NK-92 (cell line): ENCODE results near the gene HS6ST3.

Experiments used
- DNase-seq: peaks from one replicate; lab custom pipeline; 2025; ENCODE audit not compliant: unreplicated experiment; lab: John Stamatoyannopoulos, UW

The HS6ST3 gene

DNA sequence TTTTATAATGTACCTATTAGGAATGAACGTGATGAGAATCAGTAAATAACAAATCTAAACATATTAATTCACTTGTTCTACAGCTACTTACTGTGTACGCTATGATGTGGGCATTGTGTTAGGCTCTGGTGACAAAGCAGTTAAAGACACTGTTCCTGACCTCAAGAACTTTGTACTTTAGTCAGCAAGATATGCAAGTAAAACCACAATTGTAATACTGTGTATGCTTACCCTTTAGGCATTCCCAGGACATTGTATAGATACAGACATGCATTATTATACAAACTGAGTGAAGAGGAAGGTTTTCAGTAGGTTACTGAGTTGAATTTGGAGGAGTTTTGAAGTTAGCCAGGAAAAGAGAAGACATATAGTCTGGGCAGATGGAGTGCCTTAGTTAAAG lies 435.8 kb downstream of the HS6ST3 start:
- no peak for DNase-seq

DNA sequence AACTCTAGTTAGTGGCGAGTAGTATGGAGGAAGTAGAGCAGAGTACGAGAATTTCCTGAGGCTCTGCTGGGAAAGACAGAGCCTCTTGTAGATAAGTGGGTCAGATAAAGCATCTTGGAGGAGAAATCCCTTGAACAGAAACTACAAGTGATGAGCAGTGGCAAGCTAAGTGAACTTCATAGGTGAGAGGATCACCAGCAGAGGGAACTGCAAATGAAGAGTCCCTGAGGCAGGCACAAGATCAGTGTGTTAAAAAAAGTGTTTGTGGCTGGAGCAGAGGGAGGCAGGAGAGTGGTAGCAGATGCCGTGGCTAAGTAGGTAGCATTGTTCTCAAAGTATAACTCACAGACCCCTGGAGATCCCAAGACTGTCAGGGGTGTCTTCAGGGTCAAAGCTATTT lies 437.6 kb downstream of the HS6ST3 start:
- DNase-seq, result no peak

DNA sequence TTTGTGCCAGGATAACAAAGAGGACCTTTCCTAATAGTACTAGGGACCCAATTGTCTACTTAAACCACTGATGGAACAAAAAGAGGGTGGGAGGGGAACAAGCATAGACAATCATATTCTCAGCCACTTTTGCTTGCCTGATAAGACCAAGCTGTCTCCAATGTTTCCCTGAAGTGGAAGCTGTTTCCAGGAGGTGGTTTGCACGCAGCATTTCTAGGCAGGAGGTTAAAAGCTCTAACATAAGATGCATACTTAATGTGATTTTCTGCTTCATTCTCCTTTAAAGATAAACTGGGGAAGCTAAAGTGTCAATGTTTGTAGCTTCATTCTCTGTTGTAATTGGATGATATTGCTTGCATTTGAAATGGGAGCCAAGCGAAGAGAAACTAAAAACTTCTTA lies 442.9 kb downstream of the HS6ST3 start:
- DNase-seq, result no peak

DNA sequence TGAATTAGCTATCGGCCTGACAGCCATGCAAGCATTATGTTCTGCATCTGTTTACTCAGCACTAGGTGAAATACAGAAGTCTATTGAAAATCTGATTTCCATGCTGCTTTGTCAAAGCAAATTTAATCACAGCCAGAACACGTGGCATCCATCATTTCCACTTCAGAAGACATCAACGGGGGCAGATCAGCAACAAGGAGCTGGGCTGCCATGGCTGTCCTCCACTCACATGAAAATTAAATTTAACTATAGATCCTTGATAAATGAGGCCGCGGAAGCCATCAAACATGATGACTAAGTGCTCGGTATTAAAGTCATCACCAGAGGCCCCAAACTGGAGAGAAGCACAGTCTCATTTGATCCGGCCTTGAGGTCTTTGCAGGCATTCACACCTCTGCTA lies 443.5 kb downstream of the HS6ST3 start:
- DNase-seq, result no peak

DNA sequence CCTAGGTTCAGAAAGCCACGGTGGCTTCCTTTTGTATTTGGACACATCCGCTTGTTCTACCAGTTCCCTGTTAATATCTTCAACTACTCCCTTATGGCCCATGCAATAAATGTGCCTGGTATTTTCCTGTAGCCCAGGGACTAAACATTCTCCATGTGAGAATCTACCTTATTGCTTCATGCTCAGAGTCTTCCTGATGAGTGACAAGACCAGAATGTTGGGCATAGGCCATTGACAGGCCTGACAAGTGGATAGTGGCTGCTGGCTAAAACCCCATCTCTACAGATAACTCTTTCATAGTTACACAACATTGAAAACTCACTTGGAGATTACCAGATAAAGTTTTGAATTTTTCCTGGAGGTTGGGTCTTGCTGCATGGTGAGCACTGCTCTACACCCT lies 449.9 kb downstream of the HS6ST3 start:
- DNase-seq, result no peak

DNA sequence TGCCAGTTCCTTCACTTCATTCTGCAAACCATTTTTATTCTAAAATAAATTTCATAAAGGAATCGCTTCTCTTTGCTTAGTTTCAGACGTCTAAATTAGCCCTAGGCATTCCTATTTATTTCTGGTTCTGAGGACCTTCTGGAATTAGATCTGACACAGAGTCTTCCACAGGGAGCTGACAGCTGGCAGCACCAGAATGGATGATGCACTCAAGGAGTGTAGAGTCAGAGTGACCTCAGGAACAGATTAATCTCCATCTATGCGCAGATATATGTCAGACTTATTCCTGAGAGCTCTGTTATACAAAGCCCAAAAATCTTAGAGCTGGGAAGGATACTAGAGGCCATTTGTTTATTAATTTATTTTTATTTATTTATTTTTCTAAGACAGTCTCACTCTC lies 450.8 kb downstream of the HS6ST3 start:
- no peak for DNase-seq

DNA sequence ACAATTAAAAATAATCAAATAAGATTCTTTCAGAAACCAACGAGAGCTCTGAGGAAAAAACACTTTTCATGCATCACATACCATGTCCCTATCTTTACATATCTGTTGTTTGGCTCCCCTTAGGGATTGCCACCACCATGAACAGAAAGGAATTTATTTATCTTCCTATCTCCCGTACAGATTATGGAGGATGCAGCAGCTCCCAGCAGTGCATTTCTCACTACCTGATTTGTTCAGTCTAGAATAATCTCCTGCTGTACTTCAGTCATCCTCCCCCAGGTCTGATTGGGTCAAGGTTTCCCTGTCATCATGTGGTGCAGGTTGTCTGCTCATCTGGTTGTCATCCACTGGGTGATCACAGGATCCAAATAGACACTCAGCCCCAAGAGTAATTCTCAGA lies 453.1 kb downstream of the HS6ST3 start:
- DNase-seq, result no peak

DNA sequence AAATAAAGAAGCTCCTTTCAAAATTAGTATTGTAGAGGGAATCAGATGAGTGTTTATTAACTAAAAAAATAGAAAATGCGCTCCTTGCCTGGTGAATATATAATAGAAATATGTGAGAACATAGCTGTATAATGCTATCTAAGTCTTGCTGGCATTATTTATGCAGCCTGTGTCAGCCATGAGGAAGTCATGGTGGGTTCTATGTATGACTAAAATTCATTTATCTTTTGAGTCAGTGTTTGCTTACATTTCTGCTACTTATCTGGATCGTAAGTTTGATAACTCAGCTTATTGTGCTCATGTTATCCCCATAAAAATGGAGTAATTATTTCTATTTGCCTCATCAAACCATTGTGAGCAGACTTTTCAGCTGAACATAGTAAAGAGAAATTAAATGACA lies 455.1 kb downstream of the HS6ST3 start:
- DNase-seq, result no peak

DNA sequence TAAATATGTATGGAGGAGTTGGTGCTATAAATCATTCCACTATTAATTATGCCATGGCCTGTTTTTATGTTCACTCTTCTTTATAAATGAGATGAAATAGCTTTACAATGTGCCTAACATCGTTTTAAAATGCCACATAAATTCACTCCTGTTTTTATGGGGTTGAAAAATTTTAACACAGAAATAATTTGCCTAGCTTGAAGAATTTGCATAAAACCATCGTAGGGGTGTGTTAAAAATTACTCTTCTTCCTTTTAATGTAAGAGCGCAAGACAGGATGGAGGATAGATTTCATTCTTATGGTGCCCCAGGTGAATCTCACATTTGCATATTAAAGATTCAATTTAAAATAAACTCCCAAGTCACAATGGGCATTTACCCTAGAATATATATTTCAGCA lies 456.6 kb downstream of the HS6ST3 start:
- DNase-seq, result no peak

DNA sequence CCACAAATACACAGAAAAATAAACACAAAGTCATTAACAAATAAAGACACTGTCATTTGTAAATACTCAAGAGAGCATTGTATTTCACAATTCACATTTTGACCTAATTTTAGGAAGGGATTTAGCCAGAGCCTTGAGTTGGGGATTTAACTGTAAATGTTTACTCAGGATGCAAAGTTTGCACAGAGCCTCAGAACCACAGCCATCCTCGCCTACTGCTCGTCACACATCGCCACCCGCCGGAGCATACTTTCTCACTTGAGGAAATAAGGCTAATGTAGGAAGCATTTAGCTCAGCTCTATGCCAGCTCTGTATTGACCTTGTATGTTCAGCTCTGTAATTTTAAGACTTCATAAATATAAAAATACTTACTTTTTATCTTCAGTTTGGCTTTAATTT lies 461.6 kb downstream of the HS6ST3 start:
- DNase-seq, result no peak

DNA sequence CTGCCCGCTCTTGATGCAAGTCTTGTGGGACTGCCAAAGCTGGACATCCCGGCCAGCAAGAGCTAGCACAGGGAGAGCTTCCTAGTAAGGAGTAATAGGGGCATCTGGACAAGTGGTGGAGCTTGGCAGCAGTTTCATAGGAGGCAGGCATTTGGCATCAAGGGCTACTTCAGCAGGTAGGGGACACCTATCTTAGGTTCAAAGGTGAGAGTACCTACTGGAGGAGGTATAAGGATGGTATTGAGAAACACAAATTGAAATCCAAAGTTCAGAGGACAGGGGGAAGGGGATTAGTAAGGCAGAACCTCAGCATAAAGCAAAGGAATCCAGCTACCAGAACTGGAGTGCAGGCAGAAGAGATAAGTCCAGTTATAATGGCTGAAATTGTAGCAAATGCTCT lies 462.7 kb downstream of the HS6ST3 start:
- DNase-seq, result no peak

DNA sequence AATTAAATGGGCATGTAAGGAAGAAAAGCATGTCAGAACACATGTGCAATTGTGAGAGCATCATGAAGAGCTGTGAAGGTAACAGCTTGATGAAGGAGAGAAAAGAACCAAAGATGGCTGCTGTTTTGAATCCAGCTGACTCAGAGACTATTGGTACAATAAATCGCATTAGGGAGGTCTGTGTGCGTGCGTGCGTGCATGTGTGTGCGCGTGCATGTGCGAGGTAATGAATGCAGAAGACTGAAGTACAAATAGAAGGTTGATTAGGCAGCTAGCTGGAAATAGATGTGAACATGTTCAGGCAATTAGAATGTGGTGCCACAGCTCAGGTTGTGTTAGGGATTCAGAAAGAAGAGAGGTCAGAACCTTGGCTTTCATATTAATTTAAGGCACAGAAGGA lies 463.9 kb downstream of the HS6ST3 start:
- DNase-seq, result no peak

DNA sequence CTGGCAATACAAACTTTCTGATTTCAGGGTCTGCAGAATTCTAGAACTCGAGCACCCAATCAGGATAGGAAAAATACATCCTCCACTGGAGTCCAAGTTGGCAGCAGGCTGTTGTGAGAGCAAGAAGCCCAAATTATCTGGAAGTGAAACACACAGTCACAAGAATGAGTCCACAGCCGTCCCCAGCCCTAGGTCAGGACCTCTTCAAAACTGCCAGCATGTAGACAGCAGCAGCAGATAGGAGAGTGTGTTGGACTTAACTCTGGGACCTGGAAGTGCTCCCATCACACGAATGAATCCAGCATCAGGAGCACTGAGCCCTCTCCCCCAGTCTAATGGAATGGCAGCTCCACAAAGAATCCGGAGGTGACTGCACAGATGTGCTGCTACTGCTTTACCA lies 483.7 kb downstream of the HS6ST3 start:
- no peak for DNase-seq

DNA sequence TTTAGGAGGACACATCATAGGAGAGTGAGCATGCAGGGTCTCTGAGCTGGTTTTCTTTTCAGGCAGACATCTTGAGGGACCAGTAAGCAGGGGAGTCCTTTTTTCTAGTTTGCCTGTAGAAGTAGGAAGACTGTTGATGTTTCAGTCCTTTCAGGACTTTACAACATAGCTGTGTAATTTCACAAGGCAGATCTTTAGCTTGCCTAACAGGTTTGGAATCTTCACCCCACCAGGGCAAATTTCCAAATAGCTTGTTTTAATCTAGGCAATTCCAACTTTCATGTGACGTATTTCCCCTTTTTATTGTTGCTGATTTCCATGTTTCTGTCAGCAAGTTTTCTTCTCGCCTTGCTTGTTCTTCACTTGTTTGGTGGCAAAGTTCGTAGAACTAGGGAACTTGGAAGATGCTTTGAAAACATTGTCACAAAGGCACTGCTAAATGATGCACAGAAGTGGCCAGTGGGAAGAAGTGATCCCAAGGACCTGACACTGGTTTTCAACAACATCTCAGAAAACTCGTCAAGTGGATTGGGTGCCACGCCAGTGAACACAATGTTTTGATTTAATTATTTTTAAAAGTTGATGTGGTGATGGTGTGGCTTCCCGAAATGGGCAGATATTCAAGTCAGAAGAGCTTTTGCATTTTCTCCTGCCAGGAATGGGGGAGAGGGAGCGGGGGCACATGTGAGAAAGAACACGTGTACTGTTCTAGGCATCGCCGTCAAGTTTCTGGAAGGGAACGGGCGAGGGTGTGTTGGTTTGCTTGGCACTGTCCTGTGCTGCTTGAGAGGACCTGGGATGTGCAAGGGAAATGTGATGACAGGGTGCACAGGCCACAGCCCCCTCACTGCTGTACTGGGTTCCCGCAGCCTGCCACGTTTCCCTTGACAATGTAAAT lies 485.8 kb downstream of the HS6ST3 start:
- no peak for DNase-seq

DNA sequence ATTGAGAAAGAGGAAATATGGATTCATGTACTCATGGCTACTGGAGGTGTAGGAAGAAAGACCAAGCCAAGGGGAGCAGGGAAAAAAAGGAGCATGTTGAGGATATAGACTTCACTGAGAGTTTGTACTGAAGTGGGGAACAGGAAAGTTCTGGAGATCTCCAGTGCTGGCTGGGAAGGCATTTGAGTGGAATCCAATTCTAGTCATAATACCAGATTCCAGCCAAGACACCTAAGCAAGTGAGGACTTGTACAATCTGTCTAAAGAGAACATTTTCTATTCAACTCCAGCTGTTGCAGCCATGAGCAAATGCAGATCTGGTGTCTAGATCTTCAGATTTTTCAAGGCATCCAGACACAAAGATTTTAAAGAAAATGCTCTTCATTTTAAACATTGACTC lies 491.8 kb downstream of the HS6ST3 start:
- no peak for DNase-seq

DNA sequence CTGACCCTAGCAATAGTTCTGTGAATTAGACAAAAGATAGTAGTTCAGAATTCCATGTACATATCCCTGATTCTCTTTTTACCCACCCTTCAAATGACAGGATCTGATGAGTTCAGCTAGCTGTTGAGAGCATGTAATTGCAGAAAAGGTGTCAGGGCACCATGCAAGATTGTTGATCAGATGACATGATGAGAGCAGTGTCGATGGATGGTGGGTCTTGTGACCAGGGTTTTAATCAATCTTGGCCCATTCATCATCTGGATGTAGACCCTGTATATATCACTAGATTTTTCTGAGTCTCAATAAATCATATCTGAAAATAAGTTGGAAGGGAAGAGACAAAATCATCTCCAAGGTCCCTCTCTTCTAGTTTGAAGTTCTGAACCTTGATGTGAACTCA lies 525.3 kb downstream of the HS6ST3 start:
- no peak for DNase-seq

DNA sequence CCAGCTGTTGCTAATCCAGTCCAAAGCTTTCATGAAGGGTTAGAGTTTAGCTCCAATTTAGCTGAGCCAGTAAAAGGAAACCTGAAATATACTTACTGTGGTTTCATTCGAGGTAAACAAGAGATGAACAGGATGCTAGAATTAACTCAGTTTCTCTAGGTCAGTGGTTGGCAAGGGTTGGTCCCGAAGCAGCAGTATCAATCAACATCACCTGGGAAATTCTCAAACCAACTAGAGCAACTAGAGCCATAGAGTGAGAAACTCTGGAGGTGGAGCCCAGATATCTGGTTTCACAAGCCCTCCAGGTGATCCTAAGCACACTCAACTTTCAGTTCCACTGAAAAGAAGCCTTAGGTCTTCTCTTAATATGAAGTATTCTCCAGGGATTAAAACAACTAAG lies 527.6 kb downstream of the HS6ST3 start:
- no peak for DNase-seq

DNA sequence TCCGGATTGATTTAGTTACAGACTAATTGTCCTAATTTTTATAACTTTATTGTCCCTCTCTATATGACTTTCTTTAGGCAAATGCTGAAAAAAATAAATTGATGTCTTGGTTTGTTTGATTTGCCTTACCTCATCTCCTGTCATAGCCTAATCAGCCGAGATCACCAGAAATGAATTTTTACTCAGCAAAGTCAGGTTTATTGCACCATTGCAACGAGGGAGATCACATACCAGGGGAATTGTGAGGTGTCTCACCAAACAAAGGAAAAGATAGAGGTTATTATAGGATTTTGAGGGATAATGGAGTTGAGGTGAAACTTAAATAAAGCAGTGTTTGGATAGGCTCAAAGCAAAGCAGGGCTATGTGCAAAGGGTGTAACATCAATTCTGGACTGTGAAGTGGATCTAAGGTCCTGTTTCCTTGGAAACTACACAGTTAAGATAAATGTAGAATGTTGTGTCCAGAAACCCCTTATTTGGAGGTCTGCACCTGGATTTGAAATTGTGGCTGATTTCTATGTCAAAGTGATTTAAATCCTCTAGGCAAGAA lies 531.8 kb downstream of the HS6ST3 start:
- DNase-seq, result no peak

DNA sequence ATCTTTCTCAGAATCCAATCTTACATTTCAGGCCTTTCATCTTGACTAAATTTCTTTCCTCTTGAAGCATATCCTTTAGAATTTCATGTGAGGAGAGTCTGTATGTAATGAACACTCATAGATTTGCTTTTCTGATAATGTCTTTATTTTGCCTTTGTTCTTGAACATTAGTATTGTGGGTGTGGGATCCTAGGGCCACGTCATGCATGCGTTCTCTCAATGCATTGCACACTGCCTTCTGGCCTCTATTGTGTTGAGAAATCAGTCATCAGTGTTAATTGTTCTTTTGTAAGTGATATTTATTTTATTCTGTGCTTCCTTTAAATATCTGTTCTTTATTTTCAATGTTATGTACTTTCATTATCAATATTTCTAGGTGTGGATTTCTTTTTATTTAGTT lies 539.4 kb downstream of the HS6ST3 start:
- DNase-seq, result no peak

DNA sequence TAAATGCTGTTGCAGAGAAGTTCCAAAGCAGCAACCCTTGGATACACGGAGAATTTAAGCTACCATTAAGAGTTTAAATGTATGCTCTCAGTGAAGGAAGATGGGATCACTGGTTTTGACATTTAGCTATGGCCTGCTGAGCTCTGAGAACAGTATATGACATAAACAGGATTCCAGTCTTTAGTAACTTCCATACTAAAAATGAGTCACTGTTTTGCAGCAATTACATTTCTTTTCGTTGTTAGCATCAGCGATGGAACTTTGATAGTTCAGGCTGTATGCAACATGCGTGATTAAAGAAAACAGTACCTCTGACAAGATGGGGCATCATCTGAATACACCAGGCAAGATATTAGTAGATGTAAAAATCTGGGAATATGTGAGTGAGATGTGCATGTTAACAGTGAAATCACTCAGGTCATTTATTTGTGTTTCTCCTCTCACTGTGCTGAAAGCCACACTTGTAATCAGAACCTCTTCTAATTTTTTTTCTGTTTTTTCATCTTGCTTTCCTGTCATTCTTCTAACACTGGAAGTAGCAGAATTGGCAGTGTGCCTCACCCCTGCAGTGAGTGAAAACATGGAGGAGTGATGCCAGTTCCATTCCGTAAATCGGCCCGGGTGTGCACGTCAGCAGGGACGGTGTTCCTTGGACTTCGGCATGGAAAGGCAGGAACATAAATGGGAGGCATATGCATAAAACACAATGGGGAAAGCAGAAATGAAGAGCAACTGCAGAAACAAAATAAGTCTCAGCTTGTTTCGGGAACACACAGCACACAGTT lies 542.8 kb downstream of the HS6ST3 start:
- no peak for DNase-seq

DNA sequence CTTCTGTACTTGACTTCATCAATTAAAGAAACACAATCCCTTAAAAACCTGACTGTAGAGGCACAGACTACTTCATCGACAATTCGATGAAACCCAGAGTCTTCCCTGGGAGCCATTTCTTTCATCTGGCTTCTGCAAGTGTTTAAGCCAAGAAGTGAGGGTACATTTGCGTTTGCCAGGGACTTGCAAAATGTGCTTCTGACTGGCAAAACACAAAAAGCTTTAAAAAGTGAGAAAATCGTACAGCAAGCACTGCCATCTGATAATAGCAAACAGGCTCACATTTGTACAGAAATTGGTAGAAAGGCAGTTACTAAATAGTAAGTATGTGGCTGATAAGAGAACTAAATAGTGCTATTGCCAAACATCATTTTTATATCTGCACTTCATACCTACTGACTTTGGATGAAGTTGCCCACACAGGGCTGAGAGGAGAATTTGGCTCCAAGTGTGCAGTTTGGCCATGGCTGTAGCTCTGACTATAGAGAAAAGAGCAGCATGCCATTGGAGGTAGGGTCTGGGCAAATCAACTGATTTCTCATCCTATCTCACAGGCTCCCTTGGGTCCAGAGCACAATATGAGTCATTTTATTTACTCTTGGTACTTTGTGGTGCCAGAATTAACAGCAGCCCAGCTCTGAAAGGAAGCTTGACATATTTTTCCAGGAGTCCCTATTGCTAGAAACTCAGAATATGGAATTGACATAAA lies 546.2 kb downstream of the HS6ST3 start:
- no peak for DNase-seq

DNA sequence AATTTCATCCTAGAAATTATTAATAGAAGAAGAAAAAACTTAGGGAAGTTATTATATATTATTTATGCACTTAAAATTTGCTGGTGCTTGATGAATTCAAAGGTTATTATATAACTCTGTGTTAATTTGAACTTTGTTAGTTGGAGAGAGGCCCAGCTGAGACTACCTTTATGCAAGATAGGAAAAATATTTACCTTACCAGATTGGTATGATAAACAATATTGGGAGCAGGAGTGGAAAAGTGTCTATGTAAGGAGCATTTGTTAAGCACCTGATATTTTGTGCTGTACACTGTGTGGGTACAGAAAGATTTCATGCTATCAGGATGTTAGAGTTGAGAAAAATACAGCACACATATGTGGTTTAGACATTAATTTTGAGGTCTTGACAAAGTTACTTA lies 547.1 kb downstream of the HS6ST3 start:
- no peak for DNase-seq
